ENCODE results near the gene PKDCC. TPM values are rescaled to one million over a fixed set of nuclear protein-coding genes. Genes with fewer than 3 reads are reported as not detected.

PKDCC gene
- total RNA-seq, 2 donors from 2014 or later, result 85.3 to 105 TPM

GRCh38 chr2:42087857-42088195, 40.0 kb downstream of the PKDCC start:
- Histone ChIP-seq H3K27me3 (ENCODE audit: control insufficient read depth, insufficient read depth, low read length, poor library complexity, severe bottlenecking) (no peaks in the 10 kb centered on the region), H3K9me3 (ENCODE audit: control insufficient read depth, low read length) (no peaks in the 10 kb centered on the region), H3K36me3 (ENCODE audit: control insufficient read depth, insufficient read depth, low read length) (no peaks in the 10 kb centered on the region), H3K4me3 (ENCODE audit: low read length) (no peak overlapping the region), H3K4me1 (ENCODE audit: control insufficient read depth, insufficient read depth, low read length) (peaks cover 3% of the 10 kb centered on the region), H3K27ac (ENCODE audit: low read depth, low read length) (no peak overlapping the region), H3K9ac (ENCODE audit: extremely low read depth, low read length, poor library complexity, severe bottlenecking) (no peak overlapping the region)
- 94% methylated on average over 2 of the region's 2 CpGs; no CpG with 5 or more reads in 1 of the 2 experiments for WGBS, 2 experiments (ENCODE audit: insufficient coverage in 1 of 2, insufficient read length in 1 of 2)
- no peak for DNase-seq
- TF ChIP-seq CTCF (conservative IDR thresholded peaks at IDR 0.05), result no peak
- no peak overlapping the region for H3K27ac Mint-ChIP-seq
- H3K36me3 Mint-ChIP-seq (ENCODE audit: low read depth), result no peaks in the 10 kb centered on the region
- no peak overlapping the region for H3K4me3 Mint-ChIP-seq
- H3K27me3 Mint-ChIP-seq (ENCODE audit: insufficient read depth), result peaks cover 36% of the 10 kb centered on the region
- H3K4me1 Mint-ChIP-seq, result peaks cover 20% of the 10 kb centered on the region
- no peaks in the 10 kb centered on the region for H3K9me3 Mint-ChIP-seq

- Histone ChIP-seq H3K9ac (ENCODE audit: extremely low read depth, low read length, poor library complexity, severe bottlenecking) (no peak overlapping the region), H3K4me1 (ENCODE audit: control insufficient read depth, insufficient read depth, low read length) (peaks cover 3% of the 10 kb centered on the region), H3K4me3 (ENCODE audit: low read length) (no peak overlapping the region), H3K9me3 (ENCODE audit: control insufficient read depth, low read length) (no peaks in the 10 kb centered on the region), H3K36me3 (ENCODE audit: control insufficient read depth, insufficient read depth, low read length) (no peaks in the 10 kb centered on the region), H3K27me3 (ENCODE audit: control insufficient read depth, insufficient read depth, low read length, poor library complexity, severe bottlenecking) (no peaks in the 10 kb centered on the region), H3K27ac (ENCODE audit: low read depth, low read length) (no peak overlapping the region)
- Mint-ChIP-seq H3K4me3 (no peak overlapping the region), H3K4me1 (peaks cover 24% of the 10 kb centered on the region), H3K27me3 (ENCODE audit: insufficient read depth) (peaks cover 35% of the 10 kb centered on the region), H3K36me3 (ENCODE audit: low read depth) (no peaks in the 10 kb centered on the region), H3K27ac (no peak overlapping the region), H3K9me3 (no peaks in the 10 kb centered on the region)
- peak; percentile 91 for TF ChIP-seq CTCF (conservative IDR thresholded peaks at IDR 0.05)
- peak; percentile 94 for DNase-seq
- 68 to 76% methylated on average over 12 to 16 of the region's 16 CpGs for WGBS, 2 experiments (ENCODE audit: insufficient coverage in 1 of 2, insufficient read length in 1 of 2)
These were observed 41.6 kb downstream of the PKDCC start for GRCh38 chr2:42089340-42089925.

GRCh38 chr2:42090216-42090615, 42.4 kb downstream of the PKDCC start:
- H3K36me3 Mint-ChIP-seq (ENCODE audit: low read depth), result no peaks in the 10 kb centered on the region
- no peak overlapping the region for H3K4me3 ChIP-seq (ENCODE audit: low read length)
- H3K36me3 ChIP-seq (ENCODE audit: control insufficient read depth, insufficient read depth, low read length), result no peaks in the 10 kb centered on the region
- 93 to 98% methylated on average over 5 of the region's 5 CpGs for WGBS, 2 experiments (ENCODE audit: insufficient coverage in 1 of 2, insufficient read length in 1 of 2)
- H3K27me3 ChIP-seq (ENCODE audit: control insufficient read depth, insufficient read depth, low read length, poor library complexity, severe bottlenecking), result no peaks in the 10 kb centered on the region
- H3K4me1 Mint-ChIP-seq, result peaks cover 24% of the 10 kb centered on the region
- H3K4me1 ChIP-seq (ENCODE audit: control insufficient read depth, insufficient read depth, low read length), result peaks cover 3% of the 10 kb centered on the region
- no peak for DNase-seq
- no peak overlapping the region for H3K27ac Mint-ChIP-seq
- no peak for TF ChIP-seq CTCF (conservative IDR thresholded peaks at IDR 0.05)
- H3K9ac ChIP-seq (ENCODE audit: extremely low read depth, low read length, poor library complexity, severe bottlenecking), result no peak overlapping the region
- H3K27ac ChIP-seq (ENCODE audit: low read depth, low read length), result no peak overlapping the region
- H3K27me3 Mint-ChIP-seq (ENCODE audit: insufficient read depth), result peaks cover 36% of the 10 kb centered on the region
- no peak overlapping the region for H3K4me3 Mint-ChIP-seq
- no peaks in the 10 kb centered on the region for H3K9me3 Mint-ChIP-seq
- no peaks in the 10 kb centered on the region for H3K9me3 ChIP-seq (ENCODE audit: control insufficient read depth, low read length)

Data from endodermal cell (in vitro differentiated cells).